Measurements from ENCODE around the gene KIF4A.
"Not testable (repeated sequence)": the region's sequence is repeated elsewhere in the genome, so short reads cannot be mapped to it uniquely, and the experiment has no call there.

The KIF4A gene

DNA sequence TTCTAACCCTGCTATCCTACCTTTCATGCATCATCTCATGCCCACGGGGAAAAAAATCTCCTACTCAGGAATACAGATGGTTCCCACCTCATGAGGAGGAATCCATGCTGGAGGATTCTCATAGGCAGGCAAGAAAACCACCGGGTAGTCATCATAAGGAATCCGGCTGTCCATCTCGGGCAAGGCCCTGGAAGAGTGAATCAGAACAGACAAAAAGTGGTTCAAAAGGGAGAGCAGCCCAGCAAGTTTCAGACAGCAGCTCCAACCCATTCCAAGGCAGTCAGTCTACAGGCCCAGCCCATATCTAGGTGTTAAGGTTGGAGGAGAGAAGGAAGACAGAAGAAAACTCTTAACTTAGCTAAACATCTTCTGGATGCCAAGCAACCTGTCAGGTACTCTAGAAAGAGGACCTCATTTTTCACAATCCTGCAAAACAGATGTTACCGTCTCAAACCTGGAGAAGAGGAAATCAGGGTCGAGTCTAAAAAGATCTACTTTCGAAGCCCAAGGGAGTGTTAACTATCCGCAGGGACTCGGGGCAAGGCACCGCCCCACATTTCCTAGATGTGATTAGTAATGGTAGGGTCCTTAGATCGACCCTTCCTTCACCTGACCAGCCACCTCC is 624 bp upstream of the KIF4A start:
- no peak for DNase-seq

DNA sequence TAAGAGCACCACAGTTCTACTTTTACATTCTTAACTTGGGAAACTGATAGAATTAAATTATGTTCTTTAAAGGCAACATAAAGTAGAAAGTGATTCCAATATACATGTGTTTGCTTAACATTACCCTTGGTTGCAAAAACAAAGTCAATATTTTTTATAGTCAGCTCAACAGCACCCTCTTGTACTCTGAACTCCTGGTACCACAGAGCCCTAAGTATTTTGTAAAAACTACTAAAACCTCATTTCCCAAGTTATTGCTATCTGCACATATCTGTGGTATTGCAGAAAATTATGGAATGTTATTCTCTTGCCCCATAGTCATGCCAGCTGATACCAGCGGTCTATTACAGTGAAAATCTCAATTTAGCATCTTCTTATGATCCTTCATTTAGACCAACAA is 2.9 kb downstream of the KIF4A start:
- no peak for DNase-seq

DNA sequence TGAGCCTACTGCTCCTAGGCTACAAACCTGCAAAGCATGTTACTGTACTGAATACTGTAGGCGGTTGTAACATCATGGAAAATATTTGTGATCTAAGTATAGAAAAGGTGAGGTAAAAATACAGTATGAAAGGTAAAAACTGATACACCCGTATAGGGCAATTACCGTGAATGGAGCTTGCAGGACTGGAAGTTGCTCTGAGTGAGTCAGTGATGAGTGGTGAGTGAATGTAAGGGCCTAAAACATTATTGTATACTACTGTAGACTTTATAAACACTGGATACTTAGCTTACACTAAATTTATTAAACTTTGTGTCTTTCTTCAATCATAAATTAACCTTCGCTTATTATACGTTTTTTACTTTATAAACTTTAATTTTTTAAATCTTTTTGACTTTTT is 3.7 kb downstream of the KIF4A start:
- DNase-seq, result no peak

DNA sequence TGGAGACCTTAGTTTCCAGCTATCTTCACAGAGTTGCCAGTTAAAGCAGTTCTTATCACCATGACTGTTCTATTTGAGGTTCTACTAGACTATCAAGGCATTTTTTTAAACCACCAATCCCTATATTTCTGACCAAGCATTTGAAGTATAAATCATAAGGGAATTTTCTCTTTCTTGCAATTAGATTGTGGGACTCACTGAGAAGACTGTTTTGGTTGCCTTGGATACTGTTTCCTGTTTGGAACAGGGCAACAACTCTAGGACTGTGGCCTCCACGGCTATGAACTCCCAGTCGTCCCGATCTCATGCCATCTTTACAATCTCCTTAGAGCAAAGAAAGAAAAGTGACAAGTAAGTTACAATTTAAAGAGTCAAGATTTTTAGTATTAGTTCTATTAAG is 11.8 kb downstream of the KIF4A start:
- no peak for DNase-seq

DNA sequence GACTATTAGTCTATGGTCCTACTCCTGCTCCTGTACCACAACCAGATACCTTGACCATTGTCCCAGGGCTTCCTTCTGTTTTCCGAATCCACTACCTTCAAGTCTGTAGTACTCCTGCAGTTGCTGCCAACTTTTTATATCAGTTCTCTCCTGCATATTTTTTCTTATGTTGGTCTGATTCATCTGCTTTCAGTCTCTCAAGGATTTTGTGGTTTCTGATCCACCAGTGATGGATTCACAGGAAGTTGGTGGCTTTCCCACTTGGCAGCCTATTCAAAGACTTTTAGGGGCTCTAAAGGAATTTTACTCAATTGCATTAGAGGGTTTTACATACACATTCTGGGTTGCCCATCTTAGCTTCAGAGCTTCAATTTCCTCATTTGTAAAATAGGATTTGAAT is 23.6 kb downstream of the KIF4A start:
- DNase-seq, result no peak

DNA sequence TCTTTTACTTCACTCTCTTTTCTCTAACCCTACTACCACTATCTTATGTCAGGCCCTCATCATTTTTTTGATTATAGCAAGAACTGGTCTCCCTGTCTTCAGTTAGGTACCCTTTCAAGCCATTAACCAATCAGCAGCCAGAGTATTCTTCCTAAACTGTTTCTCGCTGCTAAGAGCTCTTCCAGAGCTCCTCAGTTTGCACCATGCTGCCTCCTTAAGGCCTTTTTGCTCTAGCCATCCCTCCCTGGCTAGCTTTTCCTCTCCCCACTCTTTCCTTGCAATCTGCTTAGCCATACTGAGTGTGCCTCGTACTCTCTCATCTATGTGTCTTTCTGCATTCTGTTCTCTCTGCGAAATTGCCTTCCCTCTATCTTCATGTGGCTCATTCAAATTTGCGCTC is 32.9 kb downstream of the KIF4A start:
- DNase-seq, result no peak

DNA sequence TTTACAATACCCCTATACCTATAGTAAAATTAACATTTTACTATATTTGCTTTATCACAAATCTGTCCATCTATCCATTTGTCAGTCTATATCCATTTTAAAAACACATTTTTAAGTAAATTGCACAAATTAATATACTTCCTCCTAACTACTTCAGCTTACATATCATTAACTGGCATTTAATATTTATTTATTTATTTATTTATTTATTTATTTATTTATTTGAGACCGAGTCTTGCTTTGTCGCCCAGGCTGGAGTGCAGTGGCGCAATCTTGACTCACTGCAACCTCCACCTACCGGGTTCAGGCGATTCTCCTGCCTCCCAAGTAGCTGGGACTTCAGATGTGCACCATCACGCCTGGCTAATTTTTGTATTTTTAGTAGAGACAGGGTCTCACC is 33.7 kb downstream of the KIF4A start:
- DNase-seq, result not testable (repeated sequence)

DNA sequence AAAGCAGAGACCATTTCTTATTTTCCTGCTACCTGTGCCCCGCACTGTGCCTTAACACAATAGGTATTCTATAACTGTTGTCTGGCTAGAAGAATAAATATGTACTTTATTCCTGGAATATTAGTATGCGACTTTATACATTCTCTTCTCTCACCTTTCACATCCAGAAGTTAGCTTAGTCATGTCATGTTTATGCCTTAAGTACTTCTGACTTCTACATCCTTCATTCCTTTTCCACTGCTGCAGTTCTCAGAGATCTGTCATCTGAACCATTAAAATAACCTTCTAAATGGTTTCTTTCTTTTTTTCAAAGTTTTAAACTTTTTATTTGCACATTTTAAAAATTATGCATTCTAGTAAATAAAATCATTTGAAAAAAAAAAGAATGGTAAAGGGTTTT is 34.4 kb downstream of the KIF4A start:
- DNase-seq, result no peak

DNA sequence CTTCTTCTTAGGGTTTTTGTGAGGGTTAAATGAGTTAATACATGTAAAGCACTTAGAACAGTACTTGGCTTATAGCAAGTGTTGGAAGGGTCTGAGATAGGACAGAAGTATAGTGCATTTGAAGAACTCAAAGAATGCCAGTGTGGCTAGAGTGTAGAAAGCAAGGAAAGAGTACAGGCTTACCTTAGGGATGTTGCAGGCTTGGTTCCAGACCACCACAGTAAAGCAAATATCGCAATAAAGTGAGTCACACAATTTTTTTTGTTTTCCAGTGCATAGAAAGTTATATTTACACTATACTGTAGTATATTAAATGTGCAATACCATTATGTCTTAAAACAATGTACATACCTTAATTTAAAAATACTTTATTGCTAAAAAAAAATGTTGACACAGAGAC is 41.3 kb downstream of the KIF4A start:
- DNase-seq, result no peak

DNA sequence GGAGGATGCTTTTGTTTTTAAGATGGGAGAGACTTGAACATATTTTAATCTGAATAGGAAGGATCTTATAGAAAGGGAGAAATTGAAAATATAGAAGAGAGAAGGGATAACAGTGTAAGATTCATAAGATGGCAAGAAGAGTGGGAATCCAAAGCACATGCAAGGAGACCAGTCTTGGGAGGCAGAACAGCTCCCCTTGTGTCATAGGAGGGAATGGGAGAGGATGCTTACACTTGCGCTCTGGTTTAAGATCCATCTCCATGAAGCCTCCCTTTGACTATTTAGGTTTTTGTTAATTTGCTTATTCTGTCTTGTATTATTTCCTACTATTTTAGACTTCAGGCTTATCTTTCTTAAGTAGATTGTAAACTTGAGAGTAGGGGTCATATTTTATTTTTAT is 42.7 kb downstream of the KIF4A start:
- DNase-seq, result no peak

DNA sequence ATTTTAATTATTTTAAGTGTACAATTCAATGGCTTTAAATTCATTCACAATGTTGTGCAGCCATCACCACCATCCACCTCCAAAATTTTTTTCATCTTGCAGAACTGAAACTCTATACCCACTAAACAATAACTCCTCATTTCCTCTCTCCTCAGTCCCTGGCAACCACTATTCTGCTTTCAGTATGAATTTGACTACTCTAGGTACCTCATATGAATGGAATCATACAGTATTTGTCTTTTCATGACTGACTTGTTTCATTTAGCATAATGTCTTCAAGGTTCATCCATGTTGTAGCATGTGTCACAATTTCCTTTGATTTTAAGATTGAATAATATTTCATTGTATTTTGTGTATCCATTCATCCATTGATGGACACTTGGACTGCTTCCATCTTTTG is 46.9 kb downstream of the KIF4A start:
- DNase-seq, result no peak

DNA sequence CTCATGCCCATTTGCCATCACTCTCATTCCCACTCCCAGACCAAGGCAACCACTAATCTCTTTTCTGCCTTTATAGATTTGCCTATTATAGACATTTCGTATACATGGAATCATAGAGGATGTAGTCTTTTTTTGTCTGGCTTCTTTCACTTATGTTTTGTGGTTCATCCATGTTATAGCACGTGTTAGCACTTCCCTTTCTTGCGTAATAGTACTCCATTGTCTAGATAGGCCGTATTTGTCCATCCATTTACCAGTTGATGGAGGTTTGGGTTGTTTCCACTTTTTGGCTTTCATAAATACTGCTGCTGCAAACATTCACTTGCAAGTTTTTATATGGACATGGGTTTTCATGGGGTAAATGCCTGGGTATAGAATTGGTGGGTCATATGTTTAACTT is 48.4 kb downstream of the KIF4A start:
- DNase-seq, result no peak

DNA sequence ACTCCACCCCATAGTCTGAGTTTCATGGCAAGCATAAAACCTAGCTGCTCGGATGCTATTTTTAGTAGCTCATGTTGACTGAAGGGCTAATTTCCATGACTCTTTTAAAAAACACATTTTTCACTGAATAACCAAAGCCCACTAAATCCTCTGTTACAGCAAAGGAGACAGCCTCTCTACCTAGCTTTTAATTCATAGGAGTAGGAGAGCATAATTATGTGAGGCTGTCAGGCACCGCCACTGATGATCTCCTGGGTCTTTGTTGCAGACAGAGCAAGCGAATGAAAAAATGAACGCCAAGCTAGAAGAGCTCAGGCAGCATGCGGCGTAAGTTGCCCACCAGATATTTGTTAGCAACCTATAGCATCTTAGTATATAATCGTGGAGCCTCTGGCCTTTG is 53.5 kb downstream of the KIF4A start:
- no peak for DNase-seq

DNA sequence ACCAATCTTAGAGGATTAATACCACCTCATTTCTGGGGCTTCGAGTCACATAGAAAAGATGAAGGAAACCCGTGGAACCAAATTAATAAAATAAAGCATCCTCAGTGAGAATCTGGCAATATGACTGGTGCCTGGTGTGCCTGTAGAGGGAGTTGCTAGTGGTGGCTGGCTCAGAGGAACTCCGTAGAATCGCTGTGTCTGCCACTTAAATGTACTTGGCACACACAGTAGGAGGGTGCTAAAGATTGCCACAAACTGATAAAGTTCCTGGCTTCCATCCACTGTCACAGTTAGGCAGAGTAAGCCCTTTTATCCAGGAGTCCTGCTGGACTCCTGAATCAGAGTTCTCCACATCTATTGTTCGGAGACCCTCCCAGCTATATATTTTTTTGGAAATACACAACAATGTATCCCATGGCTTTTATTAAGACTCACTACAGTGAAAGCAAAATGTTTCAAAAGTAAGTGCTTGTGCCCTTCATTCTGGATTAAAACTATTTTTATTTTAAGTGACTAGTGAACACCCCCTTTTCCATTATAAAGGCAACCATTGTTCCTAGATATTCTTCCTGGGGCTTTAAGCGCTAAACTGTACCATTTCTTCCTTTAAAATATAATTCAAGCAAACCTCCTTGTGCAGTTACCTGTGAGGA is 56.6 kb downstream of the KIF4A start:
- DNase-seq, result no peak

DNA sequence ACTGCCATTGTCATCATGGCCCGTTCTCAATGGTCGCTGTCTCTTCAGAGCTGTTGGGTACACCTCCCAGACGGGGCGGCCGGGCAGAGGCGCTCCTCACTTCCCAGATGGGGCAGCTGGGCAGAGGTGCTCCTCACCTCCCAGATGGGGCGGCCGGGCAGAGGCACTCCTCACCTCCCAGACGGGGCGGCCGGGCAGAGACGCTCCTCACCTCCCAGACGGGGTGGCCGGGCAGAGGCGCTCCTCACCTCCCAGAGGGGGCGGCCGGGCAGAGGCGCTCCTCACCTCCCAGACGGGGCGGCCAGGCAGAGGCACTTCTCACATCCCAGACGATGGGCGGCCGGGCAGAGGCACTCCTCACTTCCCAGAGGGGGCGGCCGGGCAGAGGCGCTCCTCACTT is 58.9 kb downstream of the KIF4A start:
- not testable (repeated sequence) for DNase-seq

DNA sequence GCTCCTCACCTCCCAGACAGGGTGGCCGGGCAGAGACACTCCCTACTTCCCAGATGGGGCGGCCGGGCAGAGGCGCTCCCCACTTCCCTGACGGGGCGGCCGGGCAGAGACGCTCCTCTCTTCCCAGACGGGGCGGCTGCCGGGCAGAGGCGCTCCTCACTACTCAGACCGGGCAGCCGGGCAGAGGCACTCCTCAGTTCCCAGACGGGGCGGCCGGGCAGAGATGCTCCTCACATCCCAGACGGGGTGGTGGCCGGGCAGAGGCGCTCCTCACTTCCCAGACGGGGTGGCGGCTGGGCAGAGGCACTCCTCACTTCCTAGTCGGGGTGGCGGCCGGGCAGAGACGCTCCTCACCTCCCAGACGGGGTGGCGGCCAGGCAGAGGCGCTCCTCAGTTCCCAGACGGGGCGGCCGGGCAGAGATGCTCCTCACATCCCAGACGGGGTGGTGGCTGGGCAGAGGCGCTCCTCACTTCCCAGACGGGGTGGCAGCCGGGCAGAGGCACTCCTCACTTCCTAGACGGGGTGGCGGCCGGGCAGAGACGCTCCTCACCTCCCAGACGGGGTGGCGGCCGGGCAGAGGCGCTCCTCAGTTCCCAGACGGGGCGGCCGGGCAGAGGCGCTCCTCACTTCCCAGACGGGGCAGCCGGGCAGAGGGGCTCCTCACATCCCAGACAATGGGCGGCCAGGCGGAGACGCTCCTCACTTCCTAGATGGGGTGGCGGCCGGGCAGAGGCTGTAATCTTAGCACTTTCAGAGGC is 59.6 kb downstream of the KIF4A start:
- DNase-seq, result not testable (repeated sequence)

DNA sequence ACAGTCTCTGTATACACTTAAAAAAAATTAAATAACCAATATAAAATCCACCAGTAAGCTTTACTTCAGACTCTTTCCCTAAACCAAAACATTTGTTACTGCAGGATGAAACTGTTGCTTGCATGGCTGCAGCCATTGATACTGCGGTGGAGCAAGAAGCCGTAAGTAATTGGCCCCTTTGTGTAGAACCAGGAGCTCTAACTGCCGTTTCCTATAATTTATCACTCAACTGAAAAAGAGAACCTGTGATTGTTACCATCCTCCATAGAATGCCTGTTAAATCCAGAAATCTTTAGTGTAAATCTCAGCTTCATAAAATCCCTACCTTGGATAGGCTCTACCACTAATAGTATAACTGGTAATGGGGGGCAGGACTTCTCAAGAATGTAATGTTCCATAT is 62.6 kb downstream of the KIF4A start:
- no peak for DNase-seq

DNA sequence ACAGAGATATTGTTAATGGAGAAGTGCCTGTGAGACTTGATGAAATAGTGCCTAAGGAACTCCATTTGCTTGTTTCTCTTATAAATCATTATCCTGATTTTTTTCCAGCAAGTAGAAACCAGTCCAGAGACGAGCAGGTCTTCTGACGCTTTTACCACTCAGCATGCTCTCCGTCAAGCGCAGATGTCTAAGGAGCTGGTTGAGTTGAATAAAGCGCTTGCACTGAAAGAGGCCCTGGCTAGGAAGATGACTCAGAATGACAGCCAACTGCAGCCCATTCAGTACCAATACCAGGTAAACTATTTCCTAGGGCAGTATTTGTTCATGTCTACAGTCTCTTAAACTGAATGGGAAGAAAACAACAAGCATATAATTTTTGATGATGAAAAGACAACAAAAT is 63.6 kb downstream of the KIF4A start:
- no peak for DNase-seq

DNA sequence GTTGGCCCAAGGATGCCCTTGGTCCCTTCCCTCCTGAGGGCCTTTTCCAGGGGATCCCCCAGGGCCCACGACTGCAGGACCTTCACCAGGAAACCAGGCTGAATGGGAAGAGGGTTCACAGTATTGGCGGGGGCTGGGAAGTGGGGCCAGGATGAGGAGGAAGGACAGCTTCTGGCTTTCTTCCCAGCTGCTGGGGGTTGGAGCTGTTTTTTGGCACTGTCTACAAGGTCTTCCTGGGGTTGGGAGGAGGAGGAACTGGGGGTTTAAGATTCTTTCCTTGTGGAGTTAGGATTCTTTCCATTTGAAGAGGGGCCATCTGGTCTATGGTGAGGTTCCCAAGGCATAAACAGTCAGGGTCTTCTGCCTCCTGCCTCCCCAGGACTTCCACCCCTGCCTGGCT is 64.8 kb downstream of the KIF4A start:
- DNase-seq, result no peak

DNA sequence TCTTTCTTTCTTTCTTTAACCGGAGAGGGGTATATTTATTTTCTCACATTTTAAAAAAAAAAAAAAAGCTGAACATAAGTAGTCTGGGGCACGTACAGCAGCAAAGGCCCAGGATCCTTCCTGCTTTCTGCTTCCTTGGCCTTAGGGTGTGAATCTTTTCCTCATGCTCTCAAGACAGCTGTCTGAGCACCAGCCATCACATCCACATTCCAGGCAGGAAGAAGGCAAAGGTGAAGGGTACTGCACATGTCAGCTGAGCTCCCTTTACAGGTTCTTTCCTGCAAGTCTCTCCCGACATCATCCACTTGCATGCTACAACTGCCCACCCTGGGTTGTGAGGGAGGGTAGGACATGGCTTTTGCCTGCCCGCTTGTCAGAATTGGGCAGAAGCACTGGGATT is 69.6 kb downstream of the KIF4A start:
- no peak for DNase-seq

DNA sequence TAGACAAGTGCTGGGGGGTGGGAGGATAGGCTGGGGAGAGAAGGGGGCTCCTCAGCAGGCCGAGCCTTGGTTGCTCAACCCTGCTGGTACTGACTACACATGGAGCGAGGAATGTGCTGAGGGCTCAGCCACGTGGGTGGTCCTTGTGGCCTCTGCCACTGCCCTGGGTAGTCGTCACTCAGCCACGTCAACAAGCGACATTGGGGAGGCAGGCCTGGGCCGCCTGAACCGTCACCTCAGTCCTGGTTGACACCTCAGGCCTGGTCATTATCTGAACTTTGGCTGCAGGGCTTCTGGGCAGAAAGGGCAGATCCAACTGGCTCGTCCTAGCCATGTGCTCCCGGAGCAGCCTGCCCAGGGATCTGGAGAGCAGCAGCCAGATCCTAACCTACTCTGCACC is 70.5 kb downstream of the KIF4A start:
- no peak for DNase-seq

DNA sequence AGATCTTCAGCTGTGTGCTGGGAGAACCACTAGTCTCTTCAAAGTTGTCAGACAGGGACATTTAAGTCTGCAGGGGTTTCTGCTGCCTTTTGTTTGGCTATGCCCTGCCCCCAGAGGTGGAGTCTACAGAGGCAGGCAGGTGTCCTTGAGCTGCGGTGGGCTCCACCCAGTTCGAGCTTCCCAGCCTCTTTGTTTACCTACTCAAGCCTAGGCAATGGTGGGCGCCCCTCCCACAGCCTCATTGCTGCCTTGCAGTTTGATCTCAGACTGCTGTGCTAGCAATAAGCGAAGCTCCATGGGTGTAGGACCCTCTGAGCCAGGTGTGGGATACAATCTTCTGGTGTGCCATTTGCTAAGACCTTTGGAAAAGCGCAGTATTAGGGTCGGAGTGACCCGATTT is 78.8 kb downstream of the KIF4A start:
- not testable (repeated sequence) for DNase-seq

DNA sequence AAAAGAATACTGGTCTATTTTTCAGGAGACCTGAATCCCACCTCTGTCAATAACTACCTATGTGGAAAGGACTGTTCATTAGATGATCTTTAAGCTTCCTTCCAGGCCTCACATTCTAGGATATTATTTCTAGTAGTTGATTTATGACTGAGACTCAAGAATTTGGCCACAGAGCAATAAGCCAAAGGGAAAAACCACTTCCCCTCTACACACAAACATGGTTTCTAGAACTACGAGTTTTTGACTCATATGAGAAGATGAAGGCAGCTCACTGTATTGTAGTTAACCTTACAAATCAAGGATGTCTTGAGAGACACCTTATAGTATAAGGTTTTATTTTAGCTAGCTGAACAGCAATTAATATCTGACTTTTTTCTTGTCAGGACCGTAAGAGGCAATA is 96.3 kb downstream of the KIF4A start:
- no peak for DNase-seq

DNA sequence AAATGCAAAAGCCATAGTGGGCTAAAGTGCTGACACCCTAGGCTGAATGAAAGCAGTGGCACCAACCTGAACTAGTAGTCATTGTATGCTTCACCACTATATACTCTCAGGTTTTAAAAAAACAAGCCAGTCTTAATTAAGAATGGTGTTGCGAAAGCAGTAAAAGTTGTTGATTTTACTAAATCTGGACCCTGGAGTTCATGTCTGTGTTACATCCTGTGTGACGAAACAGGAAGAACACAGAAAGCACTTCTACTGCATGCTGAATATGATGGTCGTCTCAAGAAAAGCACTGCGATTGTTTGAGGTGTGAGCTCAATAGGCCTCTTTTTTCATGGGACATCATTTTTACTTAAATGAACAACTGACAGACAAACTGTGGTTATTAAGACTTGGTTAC is 109.0 kb downstream of the KIF4A start:
- DNase-seq, result no peak

DNA sequence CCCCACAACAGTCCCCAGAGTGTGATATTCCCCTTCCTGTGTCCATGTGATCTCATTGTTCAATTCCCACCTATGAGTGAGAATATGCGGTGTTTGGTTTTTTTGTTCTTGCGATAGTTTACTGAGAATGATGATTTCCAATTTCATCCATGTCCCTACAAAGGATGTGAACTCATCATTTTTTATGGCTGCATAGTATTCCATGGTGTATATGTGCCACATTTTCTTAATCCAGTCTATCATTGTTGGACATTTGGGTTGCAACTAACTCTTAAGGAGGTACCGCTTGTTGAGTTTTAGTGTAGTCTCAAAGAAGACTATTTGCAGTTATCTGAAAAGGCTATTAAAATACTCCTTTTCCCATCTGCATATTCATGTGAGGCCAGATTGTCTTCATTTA is 110.3 kb downstream of the KIF4A start:
- not testable (repeated sequence) for DNase-seq
